IgD-negative memory B cell (primary cell): ENCODE results near the gene RIMBP2. TPM values are rescaled to one million over a fixed set of nuclear protein-coding genes. Genes with fewer than 3 reads are reported as not detected.
A peak's percentile ranks its signal among the peaks of the same experiment; 100 is the strongest.

Experiments used
- H3K27ac Mint-ChIP-seq, 3 donors: one replicate each; pipeline ENCODE4 v1.8.0; 2020 to 2022; ENCODE audit warnings: mild to moderate bottlenecking in 3 of 3, mixed read lengths in 3 of 3, moderate library complexity in 1 of 3
- H3K27me3 Mint-ChIP-seq: one replicate; pipeline ENCODE4 v1.8.0; 2021; ENCODE audit warnings: mixed read lengths
- H3K36me3 Mint-ChIP-seq: one replicate; pipeline ENCODE4 v1.8.0; 2020; ENCODE audit warnings: mild to moderate bottlenecking, mixed read lengths
- H3K4me1 Mint-ChIP-seq, 3 donors: one replicate each; pipeline ENCODE4 v1.8.0; 2020 to 2022; ENCODE audit warnings: mixed read lengths in 3 of 3, mild to moderate bottlenecking in 1 of 3
- H3K4me3 Mint-ChIP-seq, 4 donors: one replicate each; pipeline ENCODE4 v1.8.0; 2020 to 2022; ENCODE audit warnings: mild to moderate bottlenecking in 4 of 4, mixed read lengths in 4 of 4, moderate library complexity in 3 of 4
- H3K9me3 Mint-ChIP-seq, 3 donors: one replicate each; pipeline ENCODE4 v1.8.0; 2020 to 2021; ENCODE audit warnings: mixed read lengths in 3 of 3, mild to moderate bottlenecking in 1 of 3
- polyA plus RNA-seq: library from polyadenylated mRNA; unstranded; fragments of 300-500 nt; fragmentation: Illumina TruSeq; gene quantifications from one replicate; pipeline ENCODE4 v1.2.3, GENCODE V29; 2021

Gene RIMBP2
- polyA plus RNA-seq, 1 donor from 2014 or later, result not detected

GRCh38 chr12:130375296-130376287 is 340.5 kb downstream of the RIMBP2 start:
- no peaks in the 10 kb centered on the region for H3K36me3 Mint-ChIP-seq
- peaks cover 0 to 6% (median 6%) of the 10 kb centered on the region in 3 donors for H3K9me3 Mint-ChIP-seq
- no peak overlapping the region for H3K4me3 Mint-ChIP-seq
- H3K4me1 Mint-ChIP-seq, result no peaks in the 10 kb centered on the region
- no peak overlapping the region for H3K27ac Mint-ChIP-seq
- peaks cover 4% of the 10 kb centered on the region for H3K27me3 Mint-ChIP-seq

DNA sequence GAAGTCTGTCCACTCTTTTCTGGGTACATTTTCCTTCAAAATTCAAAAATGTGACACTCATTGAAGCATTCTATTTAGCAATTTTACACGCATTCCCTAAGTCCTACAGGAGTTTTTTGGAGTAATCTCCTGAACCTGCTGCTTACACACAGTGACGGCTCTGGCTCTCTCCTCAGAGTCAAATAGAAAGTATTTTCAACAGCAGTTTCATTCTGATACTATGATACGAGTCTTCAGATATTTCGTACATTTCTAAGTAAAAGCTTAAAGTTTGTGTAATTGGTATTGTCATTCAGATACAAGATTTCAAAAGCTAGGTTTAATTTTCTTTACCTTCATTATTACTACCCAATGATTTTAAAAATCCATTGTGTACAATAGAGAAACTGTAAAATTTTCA is 342.0 kb downstream of the RIMBP2 start:
- Mint-ChIP-seq H3K27ac (no peak overlapping the region), H3K4me3 (no peak overlapping the region), H3K4me1 (no peaks in the 10 kb centered on the region), H3K27me3 (peaks cover 4% of the 10 kb centered on the region), H3K9me3 (peaks cover 6 to 8% (median 7%) of the 10 kb centered on the region in 3 donors), H3K36me3 (no peaks in the 10 kb centered on the region)

DNA sequence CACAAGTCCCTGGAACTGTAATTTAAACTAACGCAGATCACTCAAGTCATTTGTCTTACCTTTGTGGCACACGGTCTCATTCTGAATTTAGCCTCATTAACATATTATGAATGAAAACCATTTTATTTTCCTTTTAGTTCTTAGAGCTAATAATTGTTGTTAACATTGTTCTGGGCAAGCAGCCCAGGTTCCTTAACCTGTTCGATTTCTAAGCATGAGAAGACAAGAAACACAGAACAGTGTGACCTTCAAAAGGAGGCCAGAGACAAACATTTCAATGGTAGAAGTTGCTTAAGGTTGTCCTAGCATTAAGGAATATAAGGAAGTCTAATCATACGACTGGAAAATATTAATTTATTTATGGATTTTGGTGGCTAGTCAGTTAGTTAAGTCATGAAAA is 343.2 kb downstream of the RIMBP2 start:
- Mint-ChIP-seq H3K36me3 (no peaks in the 10 kb centered on the region), H3K4me3 (no peak overlapping the region), H3K27ac (no peak overlapping the region), H3K9me3 (peaks cover 7 to 11% (median 8%) of the 10 kb centered on the region in 3 donors), H3K27me3 (peaks cover 4% of the 10 kb centered on the region), H3K4me1 (no peaks in the 10 kb centered on the region)

- no peak overlapping the region for H3K4me3 Mint-ChIP-seq
- H3K27me3 Mint-ChIP-seq, result no peaks in the 10 kb centered on the region
- no peak overlapping the region for H3K27ac Mint-ChIP-seq
- no peaks in the 10 kb centered on the region for H3K4me1 Mint-ChIP-seq
- H3K9me3 Mint-ChIP-seq, result peaks cover 5 to 11% (median 5%) of the 10 kb centered on the region in 3 donors
- H3K36me3 Mint-ChIP-seq, result no peaks in the 10 kb centered on the region
Observed at GRCh38 chr12:130371296-130371695, 344.8 kb downstream of the RIMBP2 start.

- Mint-ChIP-seq H3K27me3 (no peaks in the 10 kb centered on the region), H3K4me1 (no peaks in the 10 kb centered on the region), H3K9me3 (peaks cover 2 to 11% (median 4%) of the 10 kb centered on the region in 3 donors)
Observed at GRCh38 chr12:130369816-130370215, 346.3 kb downstream of the RIMBP2 start.

DNA sequence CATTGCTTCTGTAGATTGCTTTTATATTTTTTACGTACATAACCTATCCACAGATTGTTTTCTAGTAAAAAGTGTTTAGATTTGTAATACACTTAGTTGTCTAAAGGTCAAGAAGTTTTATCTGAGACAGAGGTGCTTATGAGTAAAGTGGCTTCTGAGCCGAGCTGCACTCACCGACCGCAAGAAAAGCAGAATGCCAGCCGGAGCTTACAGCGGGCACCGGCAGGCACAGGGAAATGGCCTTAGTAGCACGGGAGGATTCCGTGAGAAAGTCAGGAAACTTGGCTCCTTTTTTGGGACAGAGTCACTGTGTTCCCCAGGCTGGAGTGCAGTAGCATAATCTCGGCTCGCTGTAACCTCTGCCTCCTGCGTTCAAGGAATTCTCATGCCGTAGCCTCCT is 348.6 kb downstream of the RIMBP2 start:
- Mint-ChIP-seq H3K27me3 (no peaks in the 10 kb centered on the region), H3K9me3 (peaks cover 2 to 13% (median 4%) of the 10 kb centered on the region in 3 donors), H3K27ac (no peak overlapping the region), H3K4me1 (no peaks in the 10 kb centered on the region), H3K36me3 (no peaks in the 10 kb centered on the region), H3K4me3 (no peak overlapping the region)

More at GRCh38 chr12:130369816-130370215, 346.3 kb downstream of the RIMBP2 start:
- no peak overlapping the region for H3K27ac Mint-ChIP-seq
- H3K36me3 Mint-ChIP-seq, result no peaks in the 10 kb centered on the region
- no peak overlapping the region for H3K4me3 Mint-ChIP-seq

GRCh38 chr12:130367003-130367402 is 349.1 kb downstream of the RIMBP2 start:
- no peak overlapping the region for H3K4me3 Mint-ChIP-seq
- H3K36me3 Mint-ChIP-seq, result no peaks in the 10 kb centered on the region
- no peaks in the 10 kb centered on the region for H3K27me3 Mint-ChIP-seq
- no peaks in the 10 kb centered on the region for H3K4me1 Mint-ChIP-seq
- H3K27ac Mint-ChIP-seq, result no peak overlapping the region
- H3K9me3 Mint-ChIP-seq, result peaks cover 2 to 13% (median 4%) of the 10 kb centered on the region in 3 donors

GRCh38 chr12:130366159-130366558 is 349.9 kb downstream of the RIMBP2 start:
- H3K4me3 Mint-ChIP-seq, result no peak overlapping the region
- no peak overlapping the region for H3K27ac Mint-ChIP-seq
- no peaks in the 10 kb centered on the region for H3K27me3 Mint-ChIP-seq
- no peaks in the 10 kb centered on the region for H3K36me3 Mint-ChIP-seq
- no peaks in the 10 kb centered on the region for H3K4me1 Mint-ChIP-seq
- peaks cover 2 to 13% (median 4%) of the 10 kb centered on the region in 3 donors for H3K9me3 Mint-ChIP-seq

- peaks cover 2 to 16% (median 4%) of the 10 kb centered on the region in 3 donors for H3K9me3 Mint-ChIP-seq
- no peak overlapping the region for H3K27ac Mint-ChIP-seq
- H3K4me3 Mint-ChIP-seq, result no peak overlapping the region
- no peaks in the 10 kb centered on the region for H3K27me3 Mint-ChIP-seq
- H3K4me1 Mint-ChIP-seq, result no peaks in the 10 kb centered on the region
- H3K36me3 Mint-ChIP-seq, result no peaks in the 10 kb centered on the region
Observed at GRCh38 chr12:130364578-130364977, 351.5 kb downstream of the RIMBP2 start.

DNA sequence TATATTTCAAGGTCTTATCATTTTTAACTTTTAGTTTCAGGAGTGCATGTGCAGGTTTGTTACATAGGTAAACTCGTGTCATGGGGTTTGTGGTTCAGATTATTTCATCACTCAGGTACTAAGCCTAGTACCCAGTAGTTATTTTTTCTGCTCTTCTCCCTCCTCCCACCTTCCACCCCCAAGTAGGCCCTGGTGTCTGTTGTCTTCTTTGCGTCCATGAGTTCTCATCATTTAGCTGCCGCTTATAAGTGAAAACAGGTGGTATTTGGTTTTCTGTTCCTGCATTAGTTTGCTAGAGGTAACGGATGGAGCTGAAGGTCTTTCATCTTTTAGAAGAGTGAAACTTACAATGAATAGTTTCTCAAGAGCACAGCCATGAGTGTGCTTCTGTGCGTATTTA is 354.0 kb downstream of the RIMBP2 start:
- Mint-ChIP-seq H3K36me3 (no peaks in the 10 kb centered on the region), H3K27me3 (no peaks in the 10 kb centered on the region), H3K9me3 (peaks cover 0 to 7% (median 2%) of the 10 kb centered on the region in 3 donors), H3K4me1 (no peaks in the 10 kb centered on the region), H3K4me3 (no peak overlapping the region), H3K27ac (no peak overlapping the region)

- Mint-ChIP-seq H3K36me3 (no peaks in the 10 kb centered on the region), H3K4me1 (no peaks in the 10 kb centered on the region), H3K9me3 (peaks cover 0 to 6% (median 0%) of the 10 kb centered on the region in 3 donors), H3K4me3 (no peak overlapping the region), H3K27me3 (no peaks in the 10 kb centered on the region), H3K27ac (no peak overlapping the region)
Observed at GRCh38 chr12:130357729-130358330, 358.3 kb downstream of the RIMBP2 start.

- H3K9me3 Mint-ChIP-seq, result peaks cover 0 to 5% (median 0%) of the 10 kb centered on the region in 3 donors
- H3K27ac Mint-ChIP-seq, result no peak overlapping the region
- H3K27me3 Mint-ChIP-seq, result no peaks in the 10 kb centered on the region
- H3K4me1 Mint-ChIP-seq, result no peaks in the 10 kb centered on the region
- H3K36me3 Mint-ChIP-seq, result no peaks in the 10 kb centered on the region
- H3K4me3 Mint-ChIP-seq, result peak overlapping the region in 1 of 4 donors; percentile 13
Observed at GRCh38 chr12:130357241-130357640, 358.9 kb downstream of the RIMBP2 start.

DNA sequence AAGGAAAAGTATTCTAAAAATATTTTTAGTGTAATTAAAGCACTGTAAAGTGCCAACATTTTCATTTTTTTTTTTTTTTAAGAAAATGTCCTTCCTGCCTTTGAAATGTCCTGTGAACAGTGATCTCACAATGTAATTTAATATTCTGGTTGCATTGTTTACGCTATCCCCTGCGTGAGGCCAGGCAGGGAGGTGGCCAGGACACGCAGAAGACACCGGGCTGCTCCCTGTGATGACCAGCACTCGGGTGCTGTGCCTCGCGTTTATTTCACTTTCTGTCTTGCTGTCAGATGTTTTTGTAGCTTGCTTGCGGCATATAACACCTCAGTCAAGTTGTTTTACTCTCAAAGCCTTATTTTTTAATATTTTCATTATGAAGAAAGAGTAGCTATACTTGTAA is 359.9 kb downstream of the RIMBP2 start:
- H3K36me3 Mint-ChIP-seq, result no peaks in the 10 kb centered on the region
- no peaks in the 10 kb centered on the region for H3K27me3 Mint-ChIP-seq
- no peak overlapping the region for H3K27ac Mint-ChIP-seq
- no peaks in the 10 kb centered on the region for H3K4me1 Mint-ChIP-seq
- H3K9me3 Mint-ChIP-seq, result peaks cover 0 to 5% (median 0%) of the 10 kb centered on the region in 3 donors
- H3K4me3 Mint-ChIP-seq, result no peak overlapping the region

GRCh38 chr12:130354407-130354806 is 361.7 kb downstream of the RIMBP2 start:
- no peaks in the 10 kb centered on the region for H3K27me3 Mint-ChIP-seq
- H3K4me3 Mint-ChIP-seq, result no peak overlapping the region
- no peaks in the 10 kb centered on the region for H3K36me3 Mint-ChIP-seq
- H3K9me3 Mint-ChIP-seq, result no peaks in the 10 kb centered on the region
- H3K27ac Mint-ChIP-seq, result no peak overlapping the region
- H3K4me1 Mint-ChIP-seq, result no peaks in the 10 kb centered on the region

DNA sequence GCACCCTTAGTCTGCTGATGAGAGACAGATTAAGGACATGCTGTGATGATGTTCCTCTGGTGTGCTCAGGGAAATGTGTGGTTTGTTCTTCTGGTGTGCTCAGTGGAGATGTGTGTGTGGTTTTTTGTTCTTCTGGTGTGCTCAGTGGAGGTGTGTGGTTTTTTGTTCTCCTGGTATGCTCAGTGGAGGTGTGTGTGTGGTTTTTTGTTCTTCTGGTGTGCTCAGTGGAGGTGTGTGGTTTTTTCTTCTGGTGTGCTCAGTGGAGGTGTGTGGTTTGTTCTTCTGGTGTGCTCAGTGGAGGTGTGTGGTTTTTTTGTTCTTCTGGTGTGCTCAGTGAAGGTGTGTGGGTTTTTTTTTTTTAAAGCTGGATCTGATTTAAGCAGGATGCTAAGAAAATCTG is 363.0 kb downstream of the RIMBP2 start:
- Mint-ChIP-seq H3K27ac (no peak overlapping the region), H3K4me1 (no peaks in the 10 kb centered on the region), H3K27me3 (no peaks in the 10 kb centered on the region), H3K36me3 (no peaks in the 10 kb centered on the region), H3K9me3 (no peaks in the 10 kb centered on the region), H3K4me3 (no peak overlapping the region)
